Colon (tissue), 2 donors: Measurements from ENCODE around the gene FBN2.

ENCODE experiments used
- FAIRE-seq: peaks from 2 replicates; lab custom pipeline; 2012; peaks lifted over from hg19 to GRCh38; lab: Jason Lieb, UNC
- donor health status: control.
- donor health status: control.

FBN2 gene

GRCh38 chr5:128304791-128305190, 233.3 kb downstream of the FBN2 start:
- FAIRE-seq: no peak

DNA sequence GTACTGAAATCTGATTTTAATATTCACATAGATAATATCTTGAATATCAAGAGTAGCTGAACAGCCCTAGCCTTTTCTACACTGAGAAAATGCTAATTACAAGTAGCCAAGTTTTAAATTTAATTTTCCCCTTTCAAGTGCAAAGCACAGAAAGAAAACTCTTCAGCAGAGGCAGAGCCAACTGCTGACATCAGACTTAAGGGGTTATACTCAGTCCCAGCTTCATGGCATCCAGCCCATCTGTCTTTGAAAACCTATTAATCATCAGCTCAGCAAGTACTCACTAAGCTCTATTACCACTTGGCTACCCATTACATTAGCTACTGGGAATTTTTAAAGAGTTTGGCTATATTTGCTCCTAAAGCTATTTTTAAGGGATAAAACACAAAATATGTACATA, 234.0 kb downstream of the FBN2 start:
- no peak for FAIRE-seq

GRCh38 chr5:128303593-128303992, 234.5 kb downstream of the FBN2 start:
- FAIRE-seq: no peak

- no peak for FAIRE-seq
Measured at GRCh38 chr5:128300181-128300580, 237.9 kb downstream of the FBN2 start.

- no peak for FAIRE-seq
Measured at GRCh38 chr5:128290152-128290858, 247.7 kb downstream of the FBN2 start.

GRCh38 chr5:128287740-128288139, 250.3 kb downstream of the FBN2 start:
- FAIRE-seq: no peak

DNA sequence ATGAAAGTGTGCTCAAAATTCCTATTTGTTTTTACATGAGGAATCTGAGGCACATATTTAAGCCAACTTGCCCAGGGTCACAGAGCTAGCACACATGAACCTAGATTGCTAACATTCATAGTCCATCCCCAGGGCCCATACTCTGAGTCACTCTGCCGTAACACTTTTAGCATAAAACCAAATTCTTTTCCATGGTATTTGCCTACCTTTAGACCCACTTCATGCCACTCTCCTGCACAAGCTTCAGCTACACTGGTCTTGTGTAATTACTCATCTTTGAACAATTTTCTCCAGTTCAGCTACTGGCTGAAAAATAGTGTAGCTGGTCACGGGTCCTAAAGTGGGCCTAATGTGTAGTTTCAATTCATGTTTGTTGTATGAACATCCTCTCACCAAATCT, 253.8 kb downstream of the FBN2 start:
- no peak for FAIRE-seq

GRCh38 chr5:128279345-128279744, 258.7 kb downstream of the FBN2 start:
- FAIRE-seq: peak; percentile 41

- FAIRE-seq: no peak
Measured at GRCh38 chr5:128276537-128277216, 261.4 kb downstream of the FBN2 start.

DNA sequence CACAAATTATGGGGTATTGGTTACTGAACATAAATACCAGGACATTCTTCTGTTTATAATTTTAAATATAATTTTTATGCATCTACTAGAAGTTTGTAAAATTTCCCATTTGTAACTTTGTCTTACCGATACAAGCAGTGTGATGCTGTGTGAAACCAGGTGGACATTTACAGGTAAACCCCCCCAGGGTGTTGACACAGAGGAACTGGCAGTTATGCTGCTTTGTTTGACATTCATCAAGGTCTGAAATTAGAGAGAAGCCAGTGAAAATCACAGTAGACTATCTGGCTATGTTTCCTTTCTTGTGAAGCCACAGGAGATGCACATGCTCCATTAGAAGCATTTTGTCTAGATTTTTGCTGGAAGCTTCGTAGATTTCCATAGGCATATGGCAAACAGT, 263.6 kb downstream of the FBN2 start:
- FAIRE-seq: no peak

DNA sequence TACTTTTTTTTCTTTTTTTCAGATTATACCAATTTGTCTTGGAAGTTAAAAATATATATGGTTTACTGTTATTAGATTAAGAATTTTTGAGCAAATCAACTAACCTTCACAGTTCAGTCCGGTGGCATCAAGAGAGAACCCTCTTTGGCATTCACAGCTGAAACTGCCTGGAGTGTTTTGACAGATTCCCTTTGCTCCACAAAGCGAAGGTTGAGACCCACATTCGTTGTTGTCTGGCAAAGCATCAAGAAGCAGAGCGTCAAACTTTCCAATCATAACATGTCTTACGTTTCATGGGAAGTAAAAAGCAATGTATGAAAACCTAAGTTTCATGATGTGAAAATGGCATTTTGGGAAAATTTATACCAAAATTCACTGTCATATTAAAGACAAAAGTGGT, 264.3 kb downstream of the FBN2 start:
- no peak for FAIRE-seq

DNA sequence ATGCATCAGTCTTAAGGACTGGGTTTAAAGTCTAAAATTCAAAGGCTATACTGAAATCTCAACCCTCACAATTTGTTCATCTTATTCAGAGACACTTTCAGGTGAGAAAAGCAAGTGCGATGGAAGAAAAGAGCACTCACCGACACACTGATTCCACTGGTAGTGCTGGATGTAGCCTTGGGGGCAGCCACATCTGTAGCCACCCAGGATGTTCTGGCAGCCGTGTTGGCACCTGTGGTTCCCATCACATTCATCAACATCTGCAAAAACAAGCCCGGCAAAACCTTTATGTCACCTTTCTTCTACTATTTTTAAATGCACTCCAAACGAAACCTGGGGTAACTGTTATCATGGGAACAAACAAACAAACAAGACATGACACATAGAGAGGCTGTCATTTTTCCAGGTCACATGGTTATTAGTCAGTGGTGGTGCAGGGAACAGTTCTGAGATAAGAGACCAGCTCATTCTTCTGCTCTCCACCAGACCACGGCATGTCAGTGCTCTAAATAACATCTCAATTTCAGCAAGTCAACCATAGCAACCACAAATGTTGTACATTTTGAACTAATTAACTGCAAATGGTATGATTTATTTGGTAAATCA, 266.1 kb downstream of the FBN2 start:
- FAIRE-seq: no peak

GRCh38 chr5:128271071-128271470, 267.0 kb downstream of the FBN2 start:
- FAIRE-seq: no peak

GRCh38 chr5:128264564-128265360, 273.3 kb downstream of the FBN2 start:
- FAIRE-seq: no peak

DNA sequence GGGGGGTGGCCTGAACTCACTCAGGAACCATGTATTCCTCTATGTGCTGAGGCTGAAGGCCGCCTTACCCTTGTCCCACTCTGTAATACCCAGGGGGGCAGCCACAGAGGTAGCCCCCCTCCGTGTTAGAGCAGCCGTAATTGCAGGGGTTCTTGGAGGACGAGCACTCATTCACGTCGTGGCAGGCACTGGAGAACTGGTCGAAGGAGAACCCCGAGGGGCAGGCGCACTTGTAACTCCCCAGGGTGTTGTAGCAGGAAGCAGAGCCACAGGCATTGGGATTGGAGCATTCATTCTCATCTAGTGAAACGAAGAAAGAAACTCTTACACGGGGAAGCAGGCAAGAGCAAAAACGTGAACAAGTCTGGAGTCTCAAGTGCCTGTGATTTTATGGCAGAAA, 274.7 kb downstream of the FBN2 start:
- FAIRE-seq: no peak

- FAIRE-seq: no peak
Measured at GRCh38 chr5:128262911-128263310, 275.1 kb downstream of the FBN2 start.

DNA sequence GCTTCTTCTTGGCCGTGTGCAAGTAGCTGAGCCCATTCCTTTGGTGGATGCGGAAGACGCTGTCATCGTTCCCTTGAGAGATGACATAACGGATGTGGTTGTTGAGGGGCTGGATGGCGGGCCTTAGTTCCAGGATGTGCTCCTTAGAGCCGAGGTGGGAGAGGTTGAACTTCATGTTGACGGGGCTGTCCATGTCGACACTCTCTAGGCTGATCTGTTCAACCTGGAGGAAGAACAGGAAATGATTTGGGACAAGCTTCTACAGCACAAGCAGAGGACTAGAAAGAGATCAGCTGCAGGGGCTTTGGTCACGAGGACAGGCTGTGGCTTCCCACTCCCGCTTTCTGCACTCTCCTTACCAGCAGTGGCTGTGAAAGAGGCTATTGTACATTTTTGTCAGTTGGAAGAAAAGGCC, 278.4 kb downstream of the FBN2 start:
- no peak for FAIRE-seq

DNA sequence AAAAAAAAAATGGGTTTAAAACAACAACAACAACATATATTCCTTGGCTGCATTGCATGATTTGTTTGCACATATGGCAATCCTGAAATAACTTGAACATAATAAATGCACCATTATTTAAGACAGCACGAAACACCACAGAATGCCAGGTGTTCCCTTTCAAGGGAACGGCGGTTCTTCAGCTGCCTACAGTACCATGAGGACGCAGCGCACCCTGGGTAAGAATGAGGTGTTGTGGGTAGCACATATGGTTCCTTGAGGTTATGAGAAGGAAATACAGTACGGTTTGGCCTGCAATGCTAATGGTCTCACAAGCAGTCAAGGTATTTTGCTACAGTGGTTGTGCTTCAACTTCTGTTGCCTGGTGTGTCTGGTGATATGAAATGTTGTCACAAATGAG, 279.7 kb downstream of the FBN2 start:
- no peak for FAIRE-seq

DNA sequence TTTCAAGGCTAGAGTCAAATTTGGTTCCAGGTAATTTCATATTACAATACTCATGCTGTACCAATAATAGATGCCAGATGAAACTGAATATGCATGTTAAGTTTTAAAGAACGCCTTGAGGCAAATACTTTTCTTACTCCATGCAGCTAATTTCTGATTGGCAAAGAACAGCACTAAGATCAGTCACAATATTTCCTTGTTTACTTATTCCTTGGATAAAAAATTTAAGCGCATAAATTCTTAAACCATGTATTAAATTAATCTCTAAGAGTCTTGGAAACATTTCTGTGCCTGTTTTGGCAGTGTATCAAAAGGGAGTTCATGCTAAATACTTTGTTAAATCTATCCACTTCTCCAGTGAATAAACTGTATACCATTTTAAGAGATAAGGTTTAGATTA, 281.0 kb downstream of the FBN2 start:
- FAIRE-seq: no peak

- no peak for FAIRE-seq
Measured at GRCh38 chr5:128254789-128255188, 283.3 kb downstream of the FBN2 start.

GRCh38 chr5:128253880-128254279, 284.2 kb downstream of the FBN2 start:
- no peak for FAIRE-seq

DNA sequence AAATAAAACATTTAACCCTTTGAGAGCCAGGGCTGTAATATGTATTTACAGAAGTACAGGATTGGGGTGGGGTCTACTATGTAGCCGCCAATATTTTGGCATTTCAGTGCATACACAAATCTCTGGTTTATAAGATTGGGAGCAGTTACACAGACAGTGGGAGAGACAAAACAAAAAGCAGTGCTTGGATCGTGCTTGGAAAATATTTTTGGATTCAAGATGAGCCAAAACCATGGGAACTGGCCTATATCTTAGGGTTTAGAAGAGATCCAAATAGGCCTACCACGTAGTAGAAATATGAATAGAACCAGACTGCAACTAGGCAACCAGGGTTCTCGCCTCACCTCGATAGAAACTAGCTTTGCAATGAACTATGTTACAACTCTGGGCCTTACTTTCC, 284.9 kb downstream of the FBN2 start:
- FAIRE-seq: no peak

DNA sequence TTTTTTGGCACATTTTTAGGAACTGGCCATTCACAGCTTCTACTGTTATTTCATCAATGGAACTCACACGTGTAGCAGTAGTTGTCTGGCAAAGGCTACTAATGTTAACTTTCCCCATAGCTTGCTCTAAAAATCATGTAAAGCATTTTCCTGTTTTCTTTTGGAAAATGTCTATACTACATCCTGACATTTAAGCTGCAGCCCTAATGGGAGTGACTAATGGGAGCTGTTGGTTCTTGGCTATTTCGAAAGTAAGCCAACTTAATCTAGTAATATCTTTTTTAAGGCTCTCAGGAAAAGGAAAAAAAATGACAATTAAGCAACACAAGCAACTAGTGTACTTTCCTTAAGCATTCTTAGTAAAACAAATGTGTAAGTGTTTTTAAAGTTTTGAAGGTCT, 285.3 kb downstream of the FBN2 start:
- FAIRE-seq: no peak
